Cardiac fibroblast (primary cell): Measurements from ENCODE around the gene TESK2.

Experiments used
- DNase-seq, 2 donors: peaks; one replicate each; pipeline versions ENCODE4 v3.0.0 to v3.0.0-alpha.2; 2010; ENCODE audit warnings: low read depth in 2 of 2
- H3K4me3 ChIP-seq, 2 donors: replicated peaks in 1 of 2; 1 replicate in 1 of 2; 2 replicates in 1 of 2; pipeline ENCODE4 v1.5.1; 2011; ENCODE audit warnings: low read depth in 2 of 2, low read length in 2 of 2, mild to moderate bottlenecking in 2 of 2, moderate library complexity in 1 of 2
- TF ChIP-seq, protein P1 (sequence below): IDR thresholded peaks from one replicate; pipeline ENCODE4 v1.5.1; 2011; ENCODE audit warnings: low read depth, mild to moderate bottlenecking, low read length, inconsistent platforms

The TESK2 gene

GRCh38 chr1:45317166-45317565, 173.8 kb downstream of the TESK2 start:
- H3K4me3 ChIP-seq: no peak overlapping the region
- no peak for DNase-seq
- TF ChIP-seq, protein P1, sequence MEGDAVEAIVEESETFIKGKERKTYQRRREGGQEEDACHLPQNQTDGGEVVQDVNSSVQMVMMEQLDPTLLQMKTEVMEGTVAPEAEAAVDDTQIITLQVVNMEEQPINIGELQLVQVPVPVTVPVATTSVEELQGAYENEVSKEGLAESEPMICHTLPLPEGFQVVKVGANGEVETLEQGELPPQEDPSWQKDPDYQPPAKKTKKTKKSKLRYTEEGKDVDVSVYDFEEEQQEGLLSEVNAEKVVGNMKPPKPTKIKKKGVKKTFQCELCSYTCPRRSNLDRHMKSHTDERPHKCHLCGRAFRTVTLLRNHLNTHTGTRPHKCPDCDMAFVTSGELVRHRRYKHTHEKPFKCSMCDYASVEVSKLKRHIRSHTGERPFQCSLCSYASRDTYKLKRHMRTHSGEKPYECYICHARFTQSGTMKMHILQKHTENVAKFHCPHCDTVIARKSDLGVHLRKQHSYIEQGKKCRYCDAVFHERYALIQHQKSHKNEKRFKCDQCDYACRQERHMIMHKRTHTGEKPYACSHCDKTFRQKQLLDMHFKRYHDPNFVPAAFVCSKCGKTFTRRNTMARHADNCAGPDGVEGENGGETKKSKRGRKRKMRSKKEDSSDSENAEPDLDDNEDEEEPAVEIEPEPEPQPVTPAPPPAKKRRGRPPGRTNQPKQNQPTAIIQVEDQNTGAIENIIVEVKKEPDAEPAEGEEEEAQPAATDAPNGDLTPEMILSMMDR: no peak

- TF ChIP-seq, protein P1: no peak
- DNase-seq: no peak
- H3K4me3 ChIP-seq: no peak overlapping the region
These were observed 176.7 kb downstream of the TESK2 start for GRCh38 chr1:45314266-45314665.

GRCh38 chr1:45306905-45307304, 184.1 kb downstream of the TESK2 start:
- no peak for DNase-seq
- TF ChIP-seq, protein P1: no peak

GRCh38 chr1:45306319-45306718, 184.6 kb downstream of the TESK2 start:
- TF ChIP-seq, protein P1: no peak
- peak in 1 of 2 donors; percentile 63 for DNase-seq

More at GRCh38 chr1:45306905-45307304, 184.1 kb downstream of the TESK2 start:
- no peak overlapping the region for H3K4me3 ChIP-seq

GRCh38 chr1:45305231-45305630, 185.7 kb downstream of the TESK2 start:
- H3K4me3 ChIP-seq: no peak overlapping the region
- DNase-seq: no peak
- TF ChIP-seq, protein P1: no peak

More at GRCh38 chr1:45306319-45306718, 184.6 kb downstream of the TESK2 start:
- H3K4me3 ChIP-seq: no peak overlapping the region

DNA sequence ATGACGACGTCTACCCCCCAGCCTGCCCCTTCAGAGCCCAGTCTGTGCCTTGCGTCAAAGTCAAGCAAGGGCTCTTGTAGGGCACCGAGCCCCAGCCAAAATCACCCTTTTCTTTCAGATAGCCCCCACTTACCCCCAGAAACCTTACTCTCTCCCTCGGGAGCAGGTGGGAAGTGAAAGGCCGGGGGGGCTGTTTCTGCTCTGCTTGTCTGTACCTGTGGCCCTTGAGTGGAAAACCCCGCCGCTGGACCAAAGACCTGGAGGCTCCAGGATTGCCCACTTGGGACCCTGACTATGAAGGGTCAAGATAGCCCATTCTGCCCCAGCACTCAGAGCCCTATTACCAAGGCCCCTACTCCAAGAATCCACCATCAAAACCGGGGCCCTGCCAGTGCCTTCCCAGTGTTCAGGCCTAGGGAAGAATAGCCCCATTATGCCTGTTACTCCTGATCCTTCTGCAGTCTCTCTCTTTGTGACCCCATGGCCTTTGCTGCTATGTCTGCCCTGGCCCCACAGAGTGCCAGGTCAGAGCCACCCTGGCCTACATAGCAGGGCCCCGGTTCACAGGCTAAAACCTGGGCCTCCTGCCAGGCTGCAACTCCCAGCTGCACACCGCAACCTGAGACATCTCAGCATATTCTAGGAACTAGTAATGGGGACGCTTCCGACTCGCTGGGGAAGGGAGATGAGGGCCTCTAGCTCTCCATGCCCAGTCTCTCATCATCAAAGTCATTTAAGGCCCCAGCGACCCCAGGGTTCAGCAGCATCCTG, 186.5 kb downstream of the TESK2 start:
- H3K4me3 ChIP-seq: peak overlapping the region; percentile 71 to 74
- TF ChIP-seq, protein P1: no peak
- DNase-seq: peak in 1 of 2 donors; percentile 23
